MCF 10A (cell line): ENCODE results near the gene U2SURP. TPM values are rescaled to one million over a fixed set of nuclear protein-coding genes. Genes with fewer than 3 reads are reported as not detected.

Source experiments
- BruUV-seq: library from RNA; stranded (reverse); fragments of 400-500 nt; replicated peaks from 2 replicates; lab custom pipeline; 2021; lab: Mats Ljungman, UMichigan
- CTCF ChIA-PET: fragments of 300-600 bp; sonication (Branson Sonifier 250); formaldehyde crosslinking; extraction: SDS; loops from one replicate; lab custom pipeline; 2021; ENCODE audit warnings: antibody characterized with exemption, inconsistent platforms; lab: Yijun Ruan, JAX
- POLR2A ChIA-PET: fragments of 300-600, 350-650 bp; sonication (Branson Sonifier 250); formaldehyde crosslinking; extraction: SDS; loops from one replicate; lab custom pipeline; 2020; ENCODE audit warnings: antibody characterized with exemption, inconsistent platforms; lab: Yijun Ruan, JAX
- DNase-seq: peaks from one replicate; pipeline ENCODE4 v3.0.0-alpha.2; 2018; ENCODE audit not compliant: unreplicated experiment
- H3K27ac Mint-ChIP-seq: one replicate; pipeline ENCODE4 v1.8.0; 2022; ENCODE audit warnings: mild to moderate bottlenecking, low read depth, mixed read lengths; ENCODE audit not compliant: unreplicated experiment
- H3K27me3 Mint-ChIP-seq: one replicate; pipeline ENCODE4 v1.8.0; 2022; ENCODE audit warnings: mixed read lengths; ENCODE audit not compliant: insufficient read depth, unreplicated experiment
- H3K36me3 Mint-ChIP-seq: one replicate; pipeline ENCODE4 v1.8.0; 2022; ENCODE audit warnings: mild to moderate bottlenecking, moderate library complexity, mixed read lengths; ENCODE audit not compliant: insufficient read depth, unreplicated experiment
- H3K4me1 Mint-ChIP-seq: one replicate; pipeline ENCODE4 v1.8.0; 2022; ENCODE audit warnings: mixed read lengths; ENCODE audit not compliant: insufficient read depth, unreplicated experiment
- H3K4me3 Mint-ChIP-seq: one replicate; pipeline ENCODE4 v1.8.0; 2022; ENCODE audit warnings: mild to moderate bottlenecking, moderate library complexity, mixed read lengths; ENCODE audit not compliant: unreplicated experiment
- H3K9me3 Mint-ChIP-seq: one replicate; pipeline ENCODE4 v1.8.0; 2022; ENCODE audit warnings: mixed read lengths; ENCODE audit not compliant: unreplicated experiment
- intact Hi-C: fragments of 100-400 bp; cut with micrococcal nuclease; formaldehyde crosslinking; loops from 2 replicates; pipeline ENCODE4 v1.14.1; 2022
- total RNA-seq: library from RNA; stranded (reverse); gene quantifications from 2 replicates; pipeline ENCODE4 v1.2.3, GENCODE V29; 2022
- TF ChIP-seq, protein P1 (sequence below): fragments of 200-600 bp; IDR thresholded peaks from one replicate; pipeline ENCODE4 v1.8.0; 2022; ENCODE audit warnings: antibody characterized with exemption, mild to moderate bottlenecking; ENCODE audit not compliant: unreplicated experiment

U2SURP gene
- total RNA-seq, 1 experiment from 2014 or later = 146 TPM

DNA sequence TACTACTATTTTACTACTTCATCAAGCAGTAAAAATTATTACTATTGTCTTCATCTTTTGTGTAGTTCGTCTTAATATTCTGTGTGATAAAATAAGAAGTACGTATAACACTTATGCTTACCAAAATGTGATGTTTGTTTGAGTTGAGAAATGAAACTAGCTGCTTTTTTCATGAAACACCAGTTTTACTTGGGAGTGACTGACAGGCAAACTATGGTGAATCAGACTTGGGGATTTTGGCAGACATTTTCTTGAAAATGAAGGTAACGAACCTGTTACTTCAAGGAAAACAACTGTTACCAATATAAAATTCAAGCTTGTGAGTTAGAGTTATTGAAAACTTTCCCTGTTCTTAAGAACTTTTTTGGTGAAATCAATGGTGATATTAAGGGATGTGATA, 10.3 kb downstream of the U2SURP start:
- Mint-ChIP-seq H3K4me3 (no peak overlapping the region), H3K27me3 (no peaks in the 10 kb centered on the region), H3K36me3 (peaks cover 42% of the 10 kb centered on the region), H3K4me1 (peaks cover 28% of the 10 kb centered on the region), H3K27ac (no peak overlapping the region), H3K9me3 (no peaks in the 10 kb centered on the region)
- TF ChIP-seq, protein P1, sequence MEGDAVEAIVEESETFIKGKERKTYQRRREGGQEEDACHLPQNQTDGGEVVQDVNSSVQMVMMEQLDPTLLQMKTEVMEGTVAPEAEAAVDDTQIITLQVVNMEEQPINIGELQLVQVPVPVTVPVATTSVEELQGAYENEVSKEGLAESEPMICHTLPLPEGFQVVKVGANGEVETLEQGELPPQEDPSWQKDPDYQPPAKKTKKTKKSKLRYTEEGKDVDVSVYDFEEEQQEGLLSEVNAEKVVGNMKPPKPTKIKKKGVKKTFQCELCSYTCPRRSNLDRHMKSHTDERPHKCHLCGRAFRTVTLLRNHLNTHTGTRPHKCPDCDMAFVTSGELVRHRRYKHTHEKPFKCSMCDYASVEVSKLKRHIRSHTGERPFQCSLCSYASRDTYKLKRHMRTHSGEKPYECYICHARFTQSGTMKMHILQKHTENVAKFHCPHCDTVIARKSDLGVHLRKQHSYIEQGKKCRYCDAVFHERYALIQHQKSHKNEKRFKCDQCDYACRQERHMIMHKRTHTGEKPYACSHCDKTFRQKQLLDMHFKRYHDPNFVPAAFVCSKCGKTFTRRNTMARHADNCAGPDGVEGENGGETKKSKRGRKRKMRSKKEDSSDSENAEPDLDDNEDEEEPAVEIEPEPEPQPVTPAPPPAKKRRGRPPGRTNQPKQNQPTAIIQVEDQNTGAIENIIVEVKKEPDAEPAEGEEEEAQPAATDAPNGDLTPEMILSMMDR = no peak
- ChIA-PET POLR2A (interaction anchor here (0.6 to 5.5 kb wide), 2 partner anchors 10 to 638 kb away, joined by 3 to 63 read pairs; partner anchors contain the start of gene U2SURP), CTCF (interaction anchor here (2.4 kb wide), 1 partner anchor 10 kb away, joined by 18 read pairs; the partner anchor contains the start of gene U2SURP)
- intact Hi-C loops = no loop called here
- BruUV-seq = no TSS peak
- DNase-seq = no peak

DNA sequence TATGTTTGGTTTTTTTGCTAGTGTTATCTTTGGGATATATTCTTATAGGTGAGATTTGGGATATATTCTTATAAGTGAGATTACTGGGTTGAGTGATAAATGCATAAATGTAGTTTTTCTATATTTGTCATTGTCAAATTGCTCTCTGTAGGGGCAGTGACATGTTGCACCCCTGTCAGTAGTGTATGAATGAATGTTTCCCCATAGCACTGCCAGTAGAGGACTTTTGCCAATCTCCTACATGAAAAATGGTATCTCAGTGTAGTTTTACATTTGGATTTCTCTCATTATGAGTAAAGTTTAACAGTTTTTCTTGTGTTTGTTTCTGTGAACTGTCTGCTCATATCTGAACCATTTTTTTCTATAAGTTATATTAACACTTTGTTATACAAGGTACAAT, 13.6 kb downstream of the U2SURP start:
- H3K27ac Mint-ChIP-seq = no peak overlapping the region
- TF ChIP-seq, protein P1 = no peak
- intact Hi-C loops = no loop called here
- no peaks in the 10 kb centered on the region for H3K9me3 Mint-ChIP-seq
- no peak for DNase-seq
- BruUV-seq = no TSS peak
- ChIA-PET CTCF (interaction anchor here (1.7 to 1.8 kb wide), 2 partner anchors 13 to 422 kb away, joined by 4 to 11 read pairs; partner anchors contain the start of gene U2SURP), POLR2A (interaction anchor here (0.6 to 2.1 kb wide), 3 partner anchors 13 to 392 kb away, joined by 4 to 30 read pairs (median 4); partner anchors contain the start of gene U2SURP)
- peaks cover 10% of the 10 kb centered on the region for H3K4me1 Mint-ChIP-seq
- no peak overlapping the region for H3K4me3 Mint-ChIP-seq
- peaks cover 70% of the 10 kb centered on the region for H3K36me3 Mint-ChIP-seq
- H3K27me3 Mint-ChIP-seq = no peaks in the 10 kb centered on the region

DNA sequence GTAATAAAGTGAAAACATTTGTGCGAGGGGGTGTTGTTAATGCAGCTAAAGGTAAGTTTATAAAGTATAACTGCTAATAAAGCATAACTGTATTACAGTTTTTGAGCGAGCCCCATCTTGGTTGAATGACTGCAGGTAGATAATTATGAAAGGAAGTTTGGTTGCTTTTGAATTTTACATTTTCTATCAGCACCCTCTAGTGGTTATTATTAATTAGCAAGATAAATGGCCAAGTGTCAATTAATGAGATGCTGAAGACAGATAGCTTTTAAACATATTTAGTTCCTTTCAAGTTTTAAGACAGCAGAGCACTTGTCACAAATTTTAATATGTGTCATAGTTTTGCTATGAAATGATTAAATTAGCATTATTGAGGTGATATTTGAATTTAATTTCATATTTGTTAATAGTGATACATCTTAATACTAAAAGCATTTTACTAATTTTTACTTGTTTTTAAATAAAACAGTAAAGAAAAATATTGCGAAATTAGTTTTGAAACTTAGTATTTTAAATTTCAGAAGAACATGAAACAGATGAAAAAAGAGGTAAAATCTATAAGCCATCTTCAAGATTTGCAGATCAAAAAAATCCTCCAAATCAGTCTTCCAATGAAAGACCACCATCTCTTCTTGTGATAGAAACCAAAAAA, 15.1 kb downstream of the U2SURP start:
- Mint-ChIP-seq H3K4me3 (no peak overlapping the region), H3K36me3 (peaks cover 80% of the 10 kb centered on the region), H3K4me1 (no peaks in the 10 kb centered on the region), H3K27me3 (no peaks in the 10 kb centered on the region), H3K27ac (peak overlapping the region; percentile 63), H3K9me3 (no peaks in the 10 kb centered on the region)
- ChIA-PET POLR2A (interaction anchor here (0.5 to 2.1 kb wide), 5 partner anchors 15 to 438 kb away, joined by 3 to 30 read pairs (median 3); partner anchors contain the start of genes ATR, CHST2 and U2SURP), CTCF (interaction anchor here (0.6 to 1.8 kb wide), 13 partner anchors 9 to 710 kb away, joined by 3 to 12 read pairs (median 3); partner anchors contain the start of gene U2SURP)
- no TSS peak for BruUV-seq
- no peak for DNase-seq
- TF ChIP-seq, protein P1 = peak; percentile 33
- intact Hi-C loops = no loop called here

DNA sequence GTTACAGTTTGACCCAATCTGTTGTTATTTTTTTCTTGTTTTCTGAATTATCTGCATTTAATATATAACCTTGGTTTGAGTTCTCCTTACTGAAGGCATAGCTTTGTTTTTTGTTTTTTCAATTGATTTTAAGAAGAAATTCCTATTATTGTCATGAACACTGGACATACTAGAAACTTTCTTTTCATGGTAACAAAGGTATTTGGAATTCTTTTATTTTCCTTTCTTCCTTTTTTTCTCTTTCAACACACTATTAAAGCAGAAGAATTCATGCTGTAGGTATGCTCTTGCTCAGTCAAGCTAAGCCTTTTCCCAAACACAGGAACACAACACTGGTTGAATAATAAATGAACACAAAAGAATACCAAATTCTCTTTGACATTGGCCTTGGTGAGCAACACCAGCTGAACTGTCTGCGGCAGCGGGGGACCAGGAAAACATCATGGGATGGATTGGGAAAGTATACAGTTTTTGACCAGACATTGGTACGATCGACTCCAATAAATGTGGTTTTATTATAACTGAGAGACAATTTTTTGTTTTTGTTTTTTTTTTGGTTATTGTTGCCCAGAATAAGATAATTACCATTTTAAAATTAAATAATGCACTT, 23.1 kb downstream of the U2SURP start:
- no peak for DNase-seq
- no TSS peak for BruUV-seq
- H3K27ac Mint-ChIP-seq = no peak overlapping the region
- CTCF ChIA-PET = interaction anchor here (0.5 to 0.8 kb wide), 2 partner anchors 20 to 397 kb away, joined by 3 read pairs; no protein-coding TSS in a partner anchor
- H3K36me3 Mint-ChIP-seq = peaks cover 96% of the 10 kb centered on the region
- intact Hi-C loops = no loop called here
- POLR2A ChIA-PET = no interaction called here
- TF ChIP-seq, protein P1 = no peak
- no peaks in the 10 kb centered on the region for H3K9me3 Mint-ChIP-seq
- no peak overlapping the region for H3K4me3 Mint-ChIP-seq
- H3K4me1 Mint-ChIP-seq = no peaks in the 10 kb centered on the region
- H3K27me3 Mint-ChIP-seq = no peaks in the 10 kb centered on the region
